HUDEP-2 (cell line): ENCODE measurements around the gene PNPO.

Experiments used
- DNase-seq, 76 experiments: peaks; one replicate each; lab custom pipeline; 2025; ENCODE audit not compliant: unreplicated experiment in 76 of 76; lab: John Stamatoyannopoulos, UW

PNPO gene

DNA sequence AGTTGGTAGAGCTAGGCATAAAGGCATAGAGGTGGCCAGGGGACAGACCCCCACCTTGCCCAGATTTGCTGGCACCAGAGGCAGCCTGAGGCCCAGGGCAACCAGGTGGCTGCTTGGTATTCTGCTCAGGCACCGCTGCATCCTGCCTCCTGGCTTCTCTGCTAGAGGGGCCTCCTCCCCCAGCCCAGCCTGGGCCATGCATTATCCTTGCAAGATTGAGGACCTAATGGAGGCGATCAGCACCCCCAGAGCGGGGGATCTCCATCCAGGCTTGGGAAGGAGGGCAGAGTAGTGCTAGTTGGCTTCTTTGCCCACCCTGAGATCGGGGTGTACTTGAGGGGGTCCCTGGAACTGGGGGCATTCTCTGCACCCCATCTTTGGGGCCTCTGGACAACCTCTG, 53.4 kb downstream of the PNPO start:
- DNase-seq = no peak

DNA sequence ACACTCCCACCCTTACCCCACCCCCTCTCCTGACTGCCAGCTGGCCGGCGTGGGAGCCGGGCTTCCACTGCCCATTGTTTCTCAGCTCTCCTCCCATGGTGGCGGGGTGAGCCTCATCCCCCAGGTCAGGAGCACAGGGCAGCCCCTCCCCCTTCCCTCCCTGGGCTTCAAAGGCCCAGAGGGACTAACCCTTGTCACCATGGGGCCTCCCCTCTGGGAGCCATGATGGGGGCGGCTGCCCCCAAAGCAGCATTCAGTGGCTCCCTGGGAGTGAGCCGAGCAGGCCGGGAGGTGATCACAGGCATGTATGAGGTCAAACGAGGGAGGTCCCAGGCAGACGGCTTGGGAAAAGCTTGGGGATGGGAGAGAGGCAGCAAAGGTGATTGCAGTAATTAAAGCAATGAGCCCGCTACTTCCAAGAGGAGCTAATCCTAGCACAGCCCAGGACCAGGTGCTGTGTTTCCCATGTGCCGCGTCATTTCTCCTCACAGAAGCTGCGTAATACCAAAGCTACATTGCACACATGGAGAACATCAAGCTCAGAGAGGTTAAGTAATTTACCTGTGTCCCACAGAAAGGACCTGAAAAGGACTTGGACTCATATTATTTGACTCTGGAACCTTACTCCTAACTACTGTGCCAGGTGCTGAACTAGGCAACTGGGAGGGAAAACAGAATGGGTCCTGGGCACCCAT, 54.0 kb downstream of the PNPO start:
- DNase-seq = no peak

DNA sequence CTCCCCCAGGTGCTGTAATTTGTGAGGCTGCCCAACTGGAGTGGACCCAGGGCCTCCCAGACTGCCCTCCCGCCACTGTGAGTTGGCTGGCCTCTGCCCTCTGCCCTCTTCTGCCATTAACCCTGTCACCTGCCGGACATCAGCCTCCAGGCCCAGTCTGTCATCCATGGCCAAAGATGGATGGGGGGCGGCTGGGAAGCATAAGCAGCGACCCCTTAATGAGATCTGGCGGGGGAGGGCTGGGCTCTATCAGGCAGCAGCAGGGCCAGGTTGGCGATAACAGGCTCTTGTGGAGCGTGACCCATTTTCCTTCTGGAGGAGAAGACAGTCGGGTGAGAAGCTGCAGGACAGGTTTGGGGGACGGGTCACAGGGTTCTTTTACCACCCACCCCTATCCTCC, 54.8 kb downstream of the PNPO start:
- DNase-seq = no peak

DNA sequence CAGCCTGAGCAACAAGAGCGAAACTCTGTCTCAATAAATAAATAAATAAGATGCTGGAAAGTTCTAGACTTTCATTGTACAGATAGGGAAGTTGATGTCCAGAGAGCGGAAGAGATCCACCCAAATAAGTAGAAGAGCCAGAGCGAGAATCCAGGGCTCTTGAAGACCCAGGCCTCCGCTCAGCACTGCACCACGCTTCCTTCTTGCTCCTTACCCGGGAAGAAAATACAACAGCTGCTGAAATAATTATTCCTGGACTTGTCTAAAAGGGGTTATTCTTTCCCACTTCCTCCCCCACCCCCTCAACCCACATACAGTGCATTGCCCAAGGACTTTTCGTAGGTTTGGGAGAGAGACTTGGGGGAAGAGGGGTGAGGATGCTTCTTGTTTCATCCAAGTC, 56.2 kb downstream of the PNPO start:
- DNase-seq = no peak

DNA sequence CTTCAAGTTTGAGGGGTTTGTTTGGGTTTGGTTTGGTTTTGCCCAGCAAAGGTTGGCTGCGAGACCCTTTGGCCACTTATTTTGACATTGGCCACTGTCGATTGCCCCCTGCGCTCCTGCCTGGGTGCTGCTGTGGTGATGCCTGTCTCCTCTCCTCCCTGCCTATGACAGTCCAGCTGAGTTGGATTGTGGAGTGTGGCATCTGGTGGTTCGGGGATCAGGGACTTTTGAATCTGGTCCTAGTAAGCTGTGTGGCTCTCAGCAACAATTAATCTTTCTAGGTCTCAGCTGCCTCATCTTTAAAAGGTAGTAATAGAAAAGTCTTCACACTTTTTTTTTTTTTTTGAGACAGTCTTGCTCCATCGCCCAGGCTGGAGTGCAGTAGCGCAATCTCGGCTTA, 56.7 kb downstream of the PNPO start:
- no peak for DNase-seq
